CD4-positive, alpha-beta T cell treated with Interleukin-10 for 1 hour (primary cell): ENCODE measurements around the gene GSG1L2.

Experiments used
- DNase-seq: peaks from one replicate; pipeline ENCODE4 v3.0.0-alpha.2; 2020

GSG1L2 gene

GRCh38 chr17:9824797-9825338 is 3.0 kb upstream of the GSG1L2 start:
- DNase-seq = no peak

GRCh38 chr17:9824094-9824493 is 2.2 kb upstream of the GSG1L2 start:
- no peak for DNase-seq

GRCh38 chr17:9820448-9820847 is 1.4 kb downstream of the GSG1L2 start:
- no peak for DNase-seq

- DNase-seq = no peak
These were observed 3.1 kb downstream of the GSG1L2 start for GRCh38 chr17:9818760-9819159.

- no peak for DNase-seq
These were observed 4.8 kb downstream of the GSG1L2 start for GRCh38 chr17:9817086-9817485.

GRCh38 chr17:9816472-9816871 is 5.4 kb downstream of the GSG1L2 start:
- no peak for DNase-seq

GRCh38 chr17:9814337-9814945 is 7.4 kb downstream of the GSG1L2 start:
- no peak for DNase-seq

- no peak for DNase-seq
These were observed 8.7 kb downstream of the GSG1L2 start for GRCh38 chr17:9813166-9813565.

- DNase-seq = no peak
These were observed 10.3 kb downstream of the GSG1L2 start for GRCh38 chr17:9811537-9811936.

- no peak for DNase-seq
These were observed 10.8 kb downstream of the GSG1L2 start for GRCh38 chr17:9811086-9811485.

GRCh38 chr17:9810100-9810949 is 11.6 kb downstream of the GSG1L2 start:
- no peak for DNase-seq

- no peak for DNase-seq
These were observed 12.5 kb downstream of the GSG1L2 start for GRCh38 chr17:9809409-9809808.

- no peak for DNase-seq
These were observed 15.2 kb downstream of the GSG1L2 start for GRCh38 chr17:9806699-9807098.

GRCh38 chr17:9805769-9806168 is 16.1 kb downstream of the GSG1L2 start:
- DNase-seq = no peak

- DNase-seq = no peak
These were observed 19.2 kb downstream of the GSG1L2 start for GRCh38 chr17:9802697-9803096.

- DNase-seq = no peak
These were observed 19.6 kb downstream of the GSG1L2 start for GRCh38 chr17:9802294-9802693.

- no peak for DNase-seq
These were observed 20.4 kb downstream of the GSG1L2 start for GRCh38 chr17:9801505-9801904.

GRCh38 chr17:9798724-9799123 is 23.2 kb downstream of the GSG1L2 start:
- no peak for DNase-seq

GRCh38 chr17:9798008-9798407 is 23.9 kb downstream of the GSG1L2 start:
- DNase-seq = no peak

- DNase-seq = no peak
These were observed 29.6 kb downstream of the GSG1L2 start for GRCh38 chr17:9792181-9792840.

- no peak for DNase-seq
These were observed 30.7 kb downstream of the GSG1L2 start, which contains the start of gene DHRS7C for GRCh38 chr17:9790889-9791876. Gene DHRS7C (minus strand): TSS chr17:9791592. CDS start chr17:9791284, 308 bp downstream.

- no peak for DNase-seq
These were observed 31.6 kb downstream of the GSG1L2 start for GRCh38 chr17:9790316-9790715.
